ENCODE results near the gene SYNGR3. TPM values are rescaled to one million over a fixed set of nuclear protein-coding genes. Genes with fewer than 3 reads are reported as not detected.

Gene SYNGR3
- total and polyA plus RNA-seq, 2 of the 13 experiments (the other 11 are each of a cell fraction or from before 2014, with no cell fraction given) = 0.97 to 5.7 TPM

DNA sequence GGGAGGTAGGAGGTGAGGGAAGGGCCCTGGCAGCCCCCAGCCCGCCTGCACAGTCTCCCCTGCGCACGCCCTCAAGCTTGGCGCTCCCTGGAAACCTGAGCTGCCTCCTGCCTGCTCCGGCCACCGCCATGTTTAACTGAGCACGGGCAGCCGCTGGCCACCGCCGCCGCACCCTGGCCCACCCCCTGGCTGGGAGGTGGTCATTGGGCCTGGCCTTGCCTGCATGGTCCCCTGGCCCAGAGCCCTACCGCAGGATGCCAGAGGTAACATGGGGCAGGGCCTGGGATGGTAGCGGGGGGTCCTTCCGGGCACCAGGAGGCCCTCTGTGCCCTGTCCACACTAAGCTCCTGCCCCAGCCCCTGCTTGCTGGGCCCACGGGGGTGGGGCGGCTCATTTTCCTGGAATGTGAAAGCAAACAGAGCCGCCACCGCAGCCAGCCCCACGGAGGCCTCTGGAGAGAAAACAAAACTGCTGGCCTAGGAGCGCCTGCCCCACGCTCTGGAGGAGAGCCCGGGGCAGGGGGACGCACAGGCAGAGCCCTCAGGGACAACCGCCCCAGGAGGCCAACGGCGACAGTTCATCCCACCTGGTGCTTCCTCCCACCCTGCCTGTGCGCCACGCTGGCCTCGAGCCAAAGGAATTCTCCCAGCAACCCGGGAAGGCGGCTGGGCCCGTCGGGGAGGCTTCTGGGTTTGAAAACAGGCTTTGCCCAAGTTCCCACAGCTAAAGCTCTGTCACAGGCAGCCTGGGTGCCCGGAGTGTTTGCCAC, 45.8 kb downstream of the SYNGR3 start (continued):
- TF ChIP-seq GATAD2A (CRISPR knock-in tag; IDR thresholded peaks at IDR 0.05) = peak; percentile 98
- TF ChIP-seq KMT2A (CRISPR knock-in tag; IDR thresholded peaks at IDR 0.05) = peak; percentile 74; the same call in 1 of the 2 replicates
- TF ChIP-seq, protein P1, sequence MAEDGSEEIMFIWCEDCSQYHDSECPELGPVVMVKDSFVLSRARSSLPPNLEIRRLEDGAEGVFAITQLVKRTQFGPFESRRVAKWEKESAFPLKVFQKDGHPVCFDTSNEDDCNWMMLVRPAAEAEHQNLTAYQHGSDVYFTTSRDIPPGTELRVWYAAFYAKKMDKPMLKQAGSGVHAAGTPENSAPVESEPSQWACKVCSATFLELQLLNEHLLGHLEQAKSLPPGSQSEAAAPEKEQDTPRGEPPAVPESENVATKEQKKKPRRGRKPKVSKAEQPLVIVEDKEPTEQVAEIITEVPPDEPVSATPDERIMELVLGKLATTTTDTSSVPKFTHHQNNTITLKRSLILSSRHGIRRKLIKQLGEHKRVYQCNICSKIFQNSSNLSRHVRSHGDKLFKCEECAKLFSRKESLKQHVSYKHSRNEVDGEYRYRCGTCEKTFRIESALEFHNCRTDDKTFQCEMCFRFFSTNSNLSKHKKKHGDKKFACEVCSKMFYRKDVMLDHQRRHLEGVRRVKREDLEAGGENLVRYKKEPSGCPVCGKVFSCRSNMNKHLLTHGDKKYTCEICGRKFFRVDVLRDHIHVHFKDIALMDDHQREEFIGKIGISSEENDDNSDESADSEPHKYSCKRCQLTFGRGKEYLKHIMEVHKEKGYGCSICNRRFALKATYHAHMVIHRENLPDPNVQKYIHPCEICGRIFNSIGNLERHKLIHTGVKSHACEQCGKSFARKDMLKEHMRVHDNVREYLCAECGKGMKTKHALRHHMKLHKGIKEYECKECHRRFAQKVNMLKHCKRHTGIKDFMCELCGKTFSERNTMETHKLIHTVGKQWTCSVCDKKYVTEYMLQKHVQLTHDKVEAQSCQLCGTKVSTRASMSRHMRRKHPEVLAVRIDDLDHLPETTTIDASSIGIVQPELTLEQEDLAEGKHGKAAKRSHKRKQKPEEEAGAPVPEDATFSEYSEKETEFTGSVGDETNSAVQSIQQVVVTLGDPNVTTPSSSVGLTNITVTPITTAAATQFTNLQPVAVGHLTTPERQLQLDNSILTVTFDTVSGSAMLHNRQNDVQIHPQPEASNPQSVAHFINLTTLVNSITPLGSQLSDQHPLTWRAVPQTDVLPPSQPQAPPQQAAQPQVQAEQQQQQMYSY (CRISPR knock-in tag; IDR thresholded peaks at IDR 0.05) = peak; percentile 92; the same call in 1 of the 2 replicates
- peak; percentile 48 for TF ChIP-seq POLR2AphosphoS5 (IDR thresholded peaks at IDR 0.05; ENCODE audit: low read depth, low read length)
- peak; percentile 93 for TF ChIP-seq ZFY (CRISPR knock-in tag; IDR thresholded peaks at IDR 0.05)
- TF ChIP-seq MED8 (CRISPR knock-in tag; IDR thresholded peaks at IDR 0.05; ENCODE audit: insufficient replicate concordance) = peak; percentile 85
- TF ChIP-seq WIZ (CRISPR knock-in tag; IDR thresholded peaks at IDR 0.05) = 0 out of 2 replicates have a peak, but pooled peaks have one; percentile 75
- no peak for TF ChIP-seq ZNF432 (CRISPR knock-in tag; IDR thresholded peaks at IDR 0.05; ENCODE audit: borderline replicate concordance)
- peak; percentile 81; the same call in 1 of the 2 replicates for TF ChIP-seq HMG20A (CRISPR knock-in tag; IDR thresholded peaks at IDR 0.05; ENCODE audit: borderline replicate concordance)
- TF ChIP-seq, protein P2, sequence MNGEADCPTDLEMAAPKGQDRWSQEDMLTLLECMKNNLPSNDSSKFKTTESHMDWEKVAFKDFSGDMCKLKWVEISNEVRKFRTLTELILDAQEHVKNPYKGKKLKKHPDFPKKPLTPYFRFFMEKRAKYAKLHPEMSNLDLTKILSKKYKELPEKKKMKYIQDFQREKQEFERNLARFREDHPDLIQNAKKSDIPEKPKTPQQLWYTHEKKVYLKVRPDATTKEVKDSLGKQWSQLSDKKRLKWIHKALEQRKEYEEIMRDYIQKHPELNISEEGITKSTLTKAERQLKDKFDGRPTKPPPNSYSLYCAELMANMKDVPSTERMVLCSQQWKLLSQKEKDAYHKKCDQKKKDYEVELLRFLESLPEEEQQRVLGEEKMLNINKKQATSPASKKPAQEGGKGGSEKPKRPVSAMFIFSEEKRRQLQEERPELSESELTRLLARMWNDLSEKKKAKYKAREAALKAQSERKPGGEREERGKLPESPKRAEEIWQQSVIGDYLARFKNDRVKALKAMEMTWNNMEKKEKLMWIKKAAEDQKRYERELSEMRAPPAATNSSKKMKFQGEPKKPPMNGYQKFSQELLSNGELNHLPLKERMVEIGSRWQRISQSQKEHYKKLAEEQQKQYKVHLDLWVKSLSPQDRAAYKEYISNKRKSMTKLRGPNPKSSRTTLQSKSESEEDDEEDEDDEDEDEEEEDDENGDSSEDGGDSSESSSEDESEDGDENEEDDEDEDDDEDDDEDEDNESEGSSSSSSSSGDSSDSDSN (CRISPR knock-in tag; IDR thresholded peaks at IDR 0.05) = peak; percentile 96
- TF ChIP-seq, protein P3, sequence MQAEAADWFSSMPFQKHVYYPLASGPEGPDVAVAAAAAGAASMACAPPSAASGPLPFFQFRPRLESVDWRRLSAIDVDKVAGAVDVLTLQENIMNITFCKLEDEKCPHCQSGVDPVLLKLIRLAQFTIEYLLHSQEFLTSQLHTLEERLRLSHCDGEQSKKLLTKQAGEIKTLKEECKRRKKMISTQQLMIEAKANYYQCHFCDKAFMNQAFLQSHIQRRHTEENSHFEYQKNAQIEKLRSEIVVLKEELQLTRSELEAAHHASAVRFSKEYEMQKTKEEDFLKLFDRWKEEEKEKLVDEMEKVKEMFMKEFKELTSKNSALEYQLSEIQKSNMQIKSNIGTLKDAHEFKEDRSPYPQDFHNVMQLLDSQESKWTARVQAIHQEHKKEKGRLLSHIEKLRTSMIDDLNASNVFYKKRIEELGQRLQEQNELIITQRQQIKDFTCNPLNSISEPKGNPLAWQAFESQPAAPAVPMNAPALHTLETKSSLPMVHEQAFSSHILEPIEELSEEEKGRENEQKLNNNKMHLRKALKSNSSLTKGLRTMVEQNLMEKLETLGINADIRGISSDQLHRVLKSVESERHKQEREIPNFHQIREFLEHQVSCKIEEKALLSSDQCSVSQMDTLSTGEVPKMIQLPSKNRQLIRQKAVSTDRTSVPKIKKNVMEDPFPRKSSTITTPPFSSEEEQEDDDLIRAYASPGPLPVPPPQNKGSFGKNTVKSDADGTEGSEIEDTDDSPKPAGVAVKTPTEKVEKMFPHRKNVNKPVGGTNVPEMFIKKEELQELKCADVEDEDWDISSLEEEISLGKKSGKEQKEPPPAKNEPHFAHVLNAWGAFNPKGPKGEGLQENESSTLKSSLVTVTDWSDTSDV (CRISPR knock-in tag; IDR thresholded peaks at IDR 0.05) = 0 out of 2 replicates have a peak, but pooled peaks have one; percentile 53
- no peak for TF ChIP-seq ZNF10 (CRISPR knock-in tag; IDR thresholded peaks at IDR 0.05; ENCODE audit: borderline replicate concordance, low read depth)
- 0 out of 2 replicates have a peak, but pooled peaks have one; percentile 60 for TF ChIP-seq KLF6 (CRISPR knock-in tag; IDR thresholded peaks at IDR 0.05)
- TF ChIP-seq YEATS2 (CRISPR knock-in tag; IDR thresholded peaks at IDR 0.05; ENCODE audit: borderline replicate concordance) = peak; percentile 64
- peak; percentile 86 for TF ChIP-seq IKZF4 (CRISPR knock-in tag; IDR thresholded peaks at IDR 0.05; ENCODE audit: borderline replicate concordance, low read depth, not compliant biosample characterization)
- TF ChIP-seq, protein P4, sequence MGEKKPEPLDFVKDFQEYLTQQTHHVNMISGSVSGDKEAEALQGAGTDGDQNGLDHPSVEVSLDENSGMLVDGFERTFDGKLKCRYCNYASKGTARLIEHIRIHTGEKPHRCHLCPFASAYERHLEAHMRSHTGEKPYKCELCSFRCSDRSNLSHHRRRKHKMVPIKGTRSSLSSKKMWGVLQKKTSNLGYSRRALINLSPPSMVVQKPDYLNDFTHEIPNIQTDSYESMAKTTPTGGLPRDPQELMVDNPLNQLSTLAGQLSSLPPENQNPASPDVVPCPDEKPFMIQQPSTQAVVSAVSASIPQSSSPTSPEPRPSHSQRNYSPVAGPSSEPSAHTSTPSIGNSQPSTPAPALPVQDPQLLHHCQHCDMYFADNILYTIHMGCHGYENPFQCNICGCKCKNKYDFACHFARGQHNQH (CRISPR knock-in tag; IDR thresholded peaks at IDR 0.05) = peak; percentile 86
- no peak for TF ChIP-seq SIN3A (IDR thresholded peaks at IDR 0.05; ENCODE audit: borderline replicate concordance, low read depth, low read length)
- TF ChIP-seq NR1H2 (CRISPR knock-in tag; IDR thresholded peaks at IDR 0.05; ENCODE audit: borderline replicate concordance, low read depth) = no peak

Data from HepG2 (cell line).